H9 (cell line): ENCODE data around the gene GTF2A1. TPM values are rescaled to one million over a fixed set of nuclear protein-coding genes. Genes with fewer than 3 reads are reported as not detected.

Source experiments
- DNase-seq: peaks from one replicate; pipeline ENCODE4 v3.0.0-alpha.2; 2017
- H2AFZ ChIP-seq: one replicate; pipeline ENCODE4 v1.6.1; 2013; ENCODE audit warnings: mild to moderate bottlenecking, low read length, control low read depth, moderate library complexity
- H2AK5ac ChIP-seq: 2 replicates; pipeline ENCODE4 v1.6.1; 2013; ENCODE audit warnings: low read length, control low read depth, mixed read lengths; ENCODE audit not compliant: insufficient read length
- H2BK120ac ChIP-seq: one replicate; pipeline ENCODE4 v1.6.1; 2013; ENCODE audit warnings: low read depth, mild to moderate bottlenecking, low read length, control low read depth, inconsistent platforms; ENCODE audit not compliant: poor library complexity, severe bottlenecking
- H2BK12ac ChIP-seq: 2 replicates; pipeline ENCODE4 v1.6.1; 2013; ENCODE audit warnings: low read length, control low read depth, mixed read lengths, low read depth; ENCODE audit not compliant: insufficient read length
- H2BK15ac ChIP-seq: 2 replicates; pipeline ENCODE4 v1.6.1; 2013; ENCODE audit warnings: low read depth, low read length, control low read depth
- H2BK20ac ChIP-seq: one replicate; pipeline ENCODE4 v1.6.1; 2013; ENCODE audit warnings: low read depth, mild to moderate bottlenecking, low read length, control low read depth, inconsistent platforms; ENCODE audit not compliant: poor library complexity, severe bottlenecking
- H2BK5ac ChIP-seq: 2 replicates; pipeline ENCODE4 v1.6.1; 2013; ENCODE audit warnings: low read length, control low read depth, mixed read lengths; ENCODE audit not compliant: insufficient read length
- H3K14ac ChIP-seq: 2 replicates; pipeline ENCODE4 v1.6.1; 2013; ENCODE audit warnings: low read length, control low read depth; ENCODE audit not compliant: insufficient read depth
- H3K18ac ChIP-seq: 2 replicates; pipeline ENCODE4 v1.6.1; 2013; ENCODE audit warnings: low read depth, mild to moderate bottlenecking, mixed read lengths, low read length, control low read depth; ENCODE audit not compliant: insufficient read length
- H3K23ac ChIP-seq: 2 replicates; pipeline ENCODE4 v1.6.1; 2013; ENCODE audit warnings: low read length, control low read depth, mixed read lengths, low read depth; ENCODE audit not compliant: insufficient read length
- H3K23me2 ChIP-seq: 2 replicates; pipeline ENCODE4 v1.6.1; 2013; ENCODE audit warnings: low read depth, mild to moderate bottlenecking, mixed read lengths, low read length, control low read depth; ENCODE audit not compliant: insufficient read length, poor library complexity, severe bottlenecking
- H3K27ac ChIP-seq: 2 replicates; pipeline ENCODE4 v1.5.1; 2013; ENCODE audit warnings: low read length, control low read depth, mixed read lengths, low read depth; ENCODE audit not compliant: insufficient read length
- H3K27me3 ChIP-seq: 2 replicates; pipeline ENCODE4 v1.6.1; 2013; ENCODE audit warnings: low read length, control low read depth, inconsistent platforms; ENCODE audit not compliant: insufficient read depth
- H3K4ac ChIP-seq: 2 replicates; pipeline ENCODE4 v1.6.1; 2013; ENCODE audit warnings: low read depth, mild to moderate bottlenecking, control low read depth, inconsistent platforms, low read length, moderate library complexity
- H3K4me1 ChIP-seq: 2 replicates; pipeline ENCODE4 v1.6.1; 2013; ENCODE audit warnings: low read length, control low read depth, inconsistent platforms; ENCODE audit not compliant: insufficient read depth
- H3K4me2 ChIP-seq: 2 replicates; pipeline ENCODE4 v1.6.1; 2013; ENCODE audit warnings: low read length, control low read depth, mixed read lengths; ENCODE audit not compliant: insufficient read length, insufficient read depth
- H3K56ac ChIP-seq: 2 replicates; pipeline ENCODE4 v1.6.1; 2013; ENCODE audit warnings: low read depth, mild to moderate bottlenecking, mixed read lengths, low read length, control low read depth; ENCODE audit not compliant: insufficient read length
- H3K79me1 ChIP-seq: 2 replicates; pipeline ENCODE4 v1.6.1; 2013; ENCODE audit warnings: low read depth, mild to moderate bottlenecking, moderate library complexity, low read length, control low read depth, inconsistent platforms; ENCODE audit not compliant: insufficient read depth, poor library complexity, severe bottlenecking
- H3K79me2 ChIP-seq: 2 replicates; pipeline ENCODE4 v1.6.1; 2013; ENCODE audit warnings: low read length, control low read depth, inconsistent platforms; ENCODE audit not compliant: insufficient read depth
- H3K9ac ChIP-seq: 2 replicates; pipeline ENCODE4 v1.6.1; 2013; ENCODE audit warnings: low read length, control low read depth, mixed read lengths; ENCODE audit not compliant: insufficient read length; ENCODE audit errors: extremely low read depth
- H3K9me3 ChIP-seq: one replicate; pipeline ENCODE4 v1.6.1; 2013; ENCODE audit warnings: low read depth, low read length, inconsistent platforms; ENCODE audit not compliant: control insufficient read depth
- H3T11ph ChIP-seq: one replicate; pipeline ENCODE4 v1.6.1; 2013; ENCODE audit warnings: mild to moderate bottlenecking, low read length, control low read depth, inconsistent platforms
- H4K20me1 ChIP-seq: one replicate; pipeline ENCODE4 v1.6.1; 2013; ENCODE audit not compliant: control insufficient read depth, insufficient read length, insufficient read depth
- H4K5ac ChIP-seq: 2 replicates; pipeline ENCODE4 v1.6.1; 2013; ENCODE audit warnings: low read depth, mild to moderate bottlenecking, mixed read lengths, low read length, control low read depth; ENCODE audit not compliant: insufficient read length
- H4K8ac ChIP-seq: replicated peaks from 2 replicates; pipeline ENCODE4 v1.6.1; 2013; ENCODE audit warnings: low read length, control low read depth, mixed read lengths, low read depth; ENCODE audit not compliant: insufficient read length
- H4K91ac ChIP-seq: 2 replicates; pipeline ENCODE4 v1.6.1; 2013; ENCODE audit warnings: low read depth, mild to moderate bottlenecking, moderate library complexity, mixed read lengths, low read length, control low read depth; ENCODE audit not compliant: insufficient read length
- H3K27ac Mint-ChIP-seq, 3 experiments: 2 replicates in 2 of 3; 3 replicates in 1 of 3; pipeline ENCODE4 v1.8.0; 2020 to 2021; ENCODE audit warnings: mixed read lengths in 3 of 3, mild to moderate bottlenecking in 1 of 3, moderate library complexity in 1 of 3
- H3K27me3 Mint-ChIP-seq: 2 replicates; pipeline ENCODE4 v1.8.0; 2021; ENCODE audit warnings: low read depth, mild to moderate bottlenecking, moderate library complexity, mixed read lengths
- H3K36me3 Mint-ChIP-seq, 3 experiments: 2 replicates in 2 of 3; 3 replicates in 1 of 3; pipeline ENCODE4 v1.8.0; 2020 to 2021; ENCODE audit warnings: low read depth in 3 of 3, mixed read lengths in 3 of 3; ENCODE audit not compliant: insufficient read depth in 1 of 3
- H3K4me1 Mint-ChIP-seq, 2 experiments: 2 replicates each; pipeline ENCODE4 v1.8.0; 2020; ENCODE audit warnings: mixed read lengths in 2 of 2
- H3K4me3 Mint-ChIP-seq, 2 experiments: 2 replicates in 1 of 2; 3 replicates in 1 of 2; pipeline ENCODE4 v1.8.0; 2020 to 2021; ENCODE audit warnings: mild to moderate bottlenecking in 2 of 2, mixed read lengths in 2 of 2, moderate library complexity in 1 of 2
- H3K9me3 Mint-ChIP-seq, 2 experiments: 2 replicates in 1 of 2; 3 replicates in 1 of 2; pipeline ENCODE4 v1.8.0; 2020; ENCODE audit warnings: mild to moderate bottlenecking in 2 of 2, mixed read lengths in 2 of 2, moderate library complexity in 1 of 2
- WGBS: extraction: QIAGEN DNeasy Blood & Tissue Kit; methylation state at CpG from one replicate; pipeline ENCODE4 v1.1.7; 2013; ENCODE audit warnings: missing lambda C conversion rate, low lambda C conversion rate, mixed read lengths; ENCODE audit not compliant: insufficient read length; ENCODE audit errors: extremely low coverage; 5-methylcytosine and 5-hydroxymethylcytosine counted together
- total RNA-seq: library from RNA; stranded (reverse); gene quantifications from 2 replicates; pipeline ENCODE4 v1.2.1, GENCODE V29; 2021
- TF ChIP-seq, protein P1 (sequence below): fragments of 200-600 bp; sonication (generic); conservative IDR thresholded peaks from 3 replicates; pipeline ENCODE4 v1.8.0; 2021; ENCODE audit warnings: antibody characterized with exemption, mild to moderate bottlenecking

The GTF2A1 gene
- total RNA-seq, 1 experiment from 2014 or later, result 43.0 TPM

DNA sequence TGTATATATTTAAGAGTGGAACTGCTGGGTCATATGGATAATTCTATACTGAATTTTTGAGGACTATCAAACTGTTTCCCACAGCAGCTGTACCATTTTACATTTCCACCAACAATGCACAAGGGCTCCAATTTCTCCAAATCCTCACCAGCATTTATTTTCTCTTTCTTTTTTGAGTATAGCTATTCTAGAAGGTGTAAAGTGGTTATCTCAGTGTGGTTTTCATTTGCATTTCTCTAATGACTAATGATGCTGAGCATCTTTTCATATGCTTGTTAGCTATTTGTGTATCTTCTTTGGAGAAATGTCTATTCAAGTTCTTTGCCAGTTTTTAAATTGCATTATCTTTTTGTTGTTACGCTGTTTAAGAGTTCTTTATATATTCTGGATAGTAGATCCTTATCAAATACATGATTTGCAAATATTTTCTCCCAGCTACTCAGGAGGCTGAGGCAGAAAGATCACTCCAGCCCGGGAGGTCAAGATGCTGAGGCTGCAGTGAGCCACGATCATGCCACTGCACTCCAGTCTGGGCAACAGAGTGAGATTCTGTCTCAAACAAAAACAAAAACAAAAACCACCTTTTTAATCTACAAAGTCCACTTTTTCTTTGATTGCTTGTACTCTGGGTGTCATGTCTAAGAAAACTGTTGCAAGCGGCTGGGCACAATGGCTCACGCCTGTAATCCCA is 32.8 kb downstream of the GTF2A1 start:
- Histone ChIP-seq H2BK20ac (no peak overlapping the region), H2BK15ac (no peak overlapping the region), H3K4me1 (no peaks in the 10 kb centered on the region), H4K8ac (no peak overlapping the region), H2AFZ (no peak overlapping the region), H3K79me1 (peaks cover 4% of the 10 kb centered on the region), H3T11ph (no peak overlapping the region), H3K18ac (no peak overlapping the region), H3K9ac (no peak overlapping the region), H3K14ac (no peak overlapping the region), H3K23me2 (no peaks in the 10 kb centered on the region), H3K4me2 (no peak overlapping the region), H3K27me3 (no peaks in the 10 kb centered on the region), H3K79me2 (no peaks in the 10 kb centered on the region; the same call in 1 of the 2 replicates), H3K56ac (no peak overlapping the region), H2AK5ac (no peak overlapping the region), H2BK120ac (no peak overlapping the region), H3K4ac (no peak overlapping the region), H3K23ac (no peak overlapping the region), H4K5ac (no peak overlapping the region), H3K27ac (no peak overlapping the region), H2BK12ac (no peak overlapping the region), H4K20me1 (no peaks in the 10 kb centered on the region), H3K9me3 (no peaks in the 10 kb centered on the region), H4K91ac (no peak overlapping the region), H2BK5ac (no peak overlapping the region)
- no CpG with 5 or more reads among the region's 5 CpGs for WGBS
- H3K36me3 Mint-ChIP-seq, result peaks cover 15 to 66% (median 63%) of the 10 kb centered on the region in 3 experiments
- H3K4me1 Mint-ChIP-seq, result peaks cover 0 to 2% of the 10 kb centered on the region in 2 experiments; a peak in 1 of 4 replicates
- no peak for DNase-seq
- H3K27ac Mint-ChIP-seq, result no peak overlapping the region
- H3K9me3 Mint-ChIP-seq, result no peaks in the 10 kb centered on the region
- H3K4me3 Mint-ChIP-seq, result no peak overlapping the region
- H3K27me3 Mint-ChIP-seq, result no peaks in the 10 kb centered on the region
- TF ChIP-seq, protein P1, sequence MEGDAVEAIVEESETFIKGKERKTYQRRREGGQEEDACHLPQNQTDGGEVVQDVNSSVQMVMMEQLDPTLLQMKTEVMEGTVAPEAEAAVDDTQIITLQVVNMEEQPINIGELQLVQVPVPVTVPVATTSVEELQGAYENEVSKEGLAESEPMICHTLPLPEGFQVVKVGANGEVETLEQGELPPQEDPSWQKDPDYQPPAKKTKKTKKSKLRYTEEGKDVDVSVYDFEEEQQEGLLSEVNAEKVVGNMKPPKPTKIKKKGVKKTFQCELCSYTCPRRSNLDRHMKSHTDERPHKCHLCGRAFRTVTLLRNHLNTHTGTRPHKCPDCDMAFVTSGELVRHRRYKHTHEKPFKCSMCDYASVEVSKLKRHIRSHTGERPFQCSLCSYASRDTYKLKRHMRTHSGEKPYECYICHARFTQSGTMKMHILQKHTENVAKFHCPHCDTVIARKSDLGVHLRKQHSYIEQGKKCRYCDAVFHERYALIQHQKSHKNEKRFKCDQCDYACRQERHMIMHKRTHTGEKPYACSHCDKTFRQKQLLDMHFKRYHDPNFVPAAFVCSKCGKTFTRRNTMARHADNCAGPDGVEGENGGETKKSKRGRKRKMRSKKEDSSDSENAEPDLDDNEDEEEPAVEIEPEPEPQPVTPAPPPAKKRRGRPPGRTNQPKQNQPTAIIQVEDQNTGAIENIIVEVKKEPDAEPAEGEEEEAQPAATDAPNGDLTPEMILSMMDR, result no peak
